Calu3 (cell line): ENCODE results near the gene SEC61A2. TPM values are rescaled to one million over a fixed set of nuclear protein-coding genes. Genes with fewer than 3 reads are reported as not detected.

Experiments used
- BruUV-seq: library from RNA; stranded (reverse); fragments of 400-500 nt; replicated peaks from 2 replicates; lab custom pipeline; 2021; lab: Mats Ljungman, UMichigan
- CTCF ChIA-PET: fragments of 300-600 bp; sonication (Branson Sonifier 250); formaldehyde crosslinking; loops from one replicate; lab custom pipeline; 2022; ENCODE audit warnings: antibody characterized with exemption; lab: Charles Lee
- DNase-seq: peaks from one replicate; pipeline ENCODE4 v3.0.0; 2022
- H3K27ac Mint-ChIP-seq: one replicate; pipeline ENCODE4 v1.8.0; 2022; ENCODE audit warnings: mixed read lengths; ENCODE audit not compliant: unreplicated experiment
- H3K27me3 Mint-ChIP-seq: one replicate; pipeline ENCODE4 v1.8.0; 2022; ENCODE audit warnings: mixed read lengths; ENCODE audit not compliant: unreplicated experiment
- H3K36me3 Mint-ChIP-seq: one replicate; pipeline ENCODE4 v1.8.0; 2022; ENCODE audit warnings: mild to moderate bottlenecking, moderate library complexity, mixed read lengths; ENCODE audit not compliant: insufficient read depth, unreplicated experiment
- H3K4me1 Mint-ChIP-seq: one replicate; pipeline ENCODE4 v1.8.0; 2022; ENCODE audit warnings: mild to moderate bottlenecking, low read depth, mixed read lengths; ENCODE audit not compliant: unreplicated experiment
- H3K4me3 Mint-ChIP-seq: one replicate; pipeline ENCODE4 v1.8.0; 2022; ENCODE audit warnings: mild to moderate bottlenecking, low read depth, moderate library complexity, mixed read lengths; ENCODE audit not compliant: unreplicated experiment
- H3K9me3 Mint-ChIP-seq: one replicate; pipeline ENCODE4 v1.8.0; 2022; ENCODE audit warnings: low read depth, mixed read lengths; ENCODE audit not compliant: unreplicated experiment
- CTCF ChIP-seq: fragments of 200-600 bp; IDR thresholded peaks from one replicate; pipeline ENCODE4 v1.8.0; 2022; ENCODE audit warnings: antibody characterized with exemption; ENCODE audit not compliant: unreplicated experiment
- intact Hi-C: fragments of 100-400 bp; cut with micrococcal nuclease; formaldehyde crosslinking; loops from one replicate; pipeline ENCODE4 v1.10.0; 2022; ENCODE audit not compliant: unreplicated experiment
- total RNA-seq: library from RNA; stranded (reverse); gene quantifications from 2 replicates; pipeline ENCODE4 v1.2.3, GENCODE V29; 2022

The SEC61A2 gene
- total RNA-seq, 1 experiment from 2014 or later, result 7.0 TPM

- H3K4me1 Mint-ChIP-seq, result peaks cover 19% of the 10 kb centered on the region
Measured at GRCh38 chr10:12196531-12197211, 67.2 kb downstream of the SEC61A2 start.

GRCh38 chr10:12198156-12198555 is 68.7 kb downstream of the SEC61A2 start:
- CTCF ChIA-PET, result no interaction called here
- intact Hi-C loops, result no loop called here
- DNase-seq, result no peak
- no peak overlapping the region for H3K4me3 Mint-ChIP-seq
- no peaks in the 10 kb centered on the region for H3K9me3 Mint-ChIP-seq
- H3K4me1 Mint-ChIP-seq, result peaks cover 13% of the 10 kb centered on the region
- no peaks in the 10 kb centered on the region for H3K27me3 Mint-ChIP-seq
- H3K27ac Mint-ChIP-seq, result no peak overlapping the region
- no TSS peak for BruUV-seq
- TF ChIP-seq CTCF, result no peak
- H3K36me3 Mint-ChIP-seq, result peaks cover 30% of the 10 kb centered on the region

More at GRCh38 chr10:12196531-12197211, 67.2 kb downstream of the SEC61A2 start:
- no peak for TF ChIP-seq CTCF
- intact Hi-C loops, result no loop called here
- H3K36me3 Mint-ChIP-seq, result peaks cover 35% of the 10 kb centered on the region
- no peaks in the 10 kb centered on the region for H3K27me3 Mint-ChIP-seq
- no peaks in the 10 kb centered on the region for H3K9me3 Mint-ChIP-seq
- no peak for DNase-seq
- BruUV-seq, result TSS peak; percentile 57
- CTCF ChIA-PET, result interaction anchor here (1.2 kb wide), 1 partner anchor 27 kb away, joined by 3 read pairs; no protein-coding TSS in a partner anchor
- peak overlapping the region; percentile 90 for H3K27ac Mint-ChIP-seq
- peak overlapping the region; percentile 92 for H3K4me3 Mint-ChIP-seq

- Mint-ChIP-seq H3K9me3 (no peaks in the 10 kb centered on the region), H3K4me1 (no peaks in the 10 kb centered on the region), H3K4me3 (no peak overlapping the region), H3K27me3 (no peaks in the 10 kb centered on the region), H3K36me3 (peaks cover 16% of the 10 kb centered on the region), H3K27ac (no peak overlapping the region)
- BruUV-seq, result no TSS peak
- intact Hi-C loops, result no loop called here
- CTCF ChIA-PET, result no interaction called here
- no peak for DNase-seq
- no peak for TF ChIP-seq CTCF
Measured at GRCh38 chr10:12200850-12201249, 71.4 kb downstream of the SEC61A2 start.

GRCh38 chr10:12201543-12201942 is 72.1 kb downstream of the SEC61A2 start:
- CTCF ChIA-PET, result no interaction called here
- no peak for DNase-seq
- Mint-ChIP-seq H3K4me3 (no peak overlapping the region), H3K4me1 (no peaks in the 10 kb centered on the region), H3K36me3 (peaks cover 9% of the 10 kb centered on the region), H3K27ac (no peak overlapping the region), H3K27me3 (no peaks in the 10 kb centered on the region), H3K9me3 (no peaks in the 10 kb centered on the region)
- TF ChIP-seq CTCF, result no peak
- intact Hi-C loops, result no loop called here
- BruUV-seq, result no TSS peak
